Glomerular endothelial cell (primary cell): Measurements from ENCODE around the gene CFAP57. TPM values are rescaled to one million over a fixed set of nuclear protein-coding genes. Genes with fewer than 3 reads are reported as not detected.

Experiments
- DNase-seq: peaks from one replicate; pipeline ENCODE4 v3.0.0-alpha.2; 2011; ENCODE audit warnings: low read depth, low spot score; ENCODE audit errors: extremely low read depth
- total RNA-seq: library from RNA; depleted of rRNA; stranded (reverse); fragments of >200 nt; gene quantifications from 2 replicates; pipeline ENCODE4 v1.2.3, GENCODE V29; 2015

CFAP57 gene
- total RNA-seq, 1 donor from 2014 or later: 0.23 TPM

DNA sequence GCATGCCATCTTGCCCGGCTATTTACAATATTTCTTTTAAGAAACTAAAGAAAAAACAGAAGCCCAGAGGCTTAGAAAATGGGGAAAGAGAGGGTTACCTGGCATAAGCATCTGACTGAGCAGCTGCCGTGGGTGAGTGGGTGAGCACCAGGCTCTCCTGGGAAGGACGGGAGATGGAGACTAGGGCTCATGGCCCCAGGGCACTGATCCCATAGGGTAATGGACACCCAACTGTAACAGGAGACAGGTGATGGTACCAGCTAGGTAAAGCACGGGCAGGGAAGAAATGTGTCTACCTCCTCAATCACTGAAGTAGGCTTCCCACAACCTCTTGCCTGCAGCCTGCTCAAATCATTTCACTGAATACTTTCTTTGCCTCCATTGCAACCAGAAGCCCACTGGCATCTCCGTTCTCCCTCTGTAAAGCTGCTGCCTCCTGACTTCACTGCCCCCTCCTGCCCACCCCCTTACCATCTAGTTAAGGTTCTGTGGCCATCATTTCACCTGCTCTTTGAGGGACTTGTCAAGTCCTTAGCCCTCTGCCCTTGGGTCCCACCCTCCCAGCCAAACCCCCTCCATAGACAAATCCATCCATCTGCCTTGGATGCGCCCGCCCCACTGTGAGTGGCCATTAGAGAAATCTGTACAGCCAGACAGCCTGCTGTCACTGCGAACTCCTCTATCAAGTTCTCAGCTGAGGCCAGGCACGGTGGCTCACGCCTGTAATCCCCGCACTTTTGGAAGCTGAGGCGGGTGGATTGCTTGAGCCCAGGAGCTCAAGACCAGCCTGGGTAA lies 103.9 kb downstream of the CFAP57 start:
- no peak for DNase-seq

DNA sequence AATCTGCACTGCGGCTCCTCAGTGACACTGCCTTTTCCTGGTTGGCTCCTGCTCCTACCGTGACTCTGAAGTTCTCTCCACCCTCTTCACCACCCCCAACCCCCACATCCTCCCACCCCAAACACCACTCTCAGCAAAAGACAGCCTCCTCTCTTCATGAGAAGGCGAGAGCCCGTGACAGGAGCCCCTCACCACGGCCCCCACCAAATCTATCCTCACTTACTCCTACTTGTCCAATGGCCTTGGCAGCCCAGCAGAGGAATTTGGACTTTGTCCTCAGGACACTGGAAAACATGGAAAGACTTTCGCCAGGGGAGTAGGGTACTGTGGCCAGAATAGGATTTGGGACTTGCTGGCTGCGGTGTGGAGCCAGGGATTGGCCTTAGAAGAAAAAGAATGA lies 104.5 kb downstream of the CFAP57 start:
- DNase-seq: no peak

DNA sequence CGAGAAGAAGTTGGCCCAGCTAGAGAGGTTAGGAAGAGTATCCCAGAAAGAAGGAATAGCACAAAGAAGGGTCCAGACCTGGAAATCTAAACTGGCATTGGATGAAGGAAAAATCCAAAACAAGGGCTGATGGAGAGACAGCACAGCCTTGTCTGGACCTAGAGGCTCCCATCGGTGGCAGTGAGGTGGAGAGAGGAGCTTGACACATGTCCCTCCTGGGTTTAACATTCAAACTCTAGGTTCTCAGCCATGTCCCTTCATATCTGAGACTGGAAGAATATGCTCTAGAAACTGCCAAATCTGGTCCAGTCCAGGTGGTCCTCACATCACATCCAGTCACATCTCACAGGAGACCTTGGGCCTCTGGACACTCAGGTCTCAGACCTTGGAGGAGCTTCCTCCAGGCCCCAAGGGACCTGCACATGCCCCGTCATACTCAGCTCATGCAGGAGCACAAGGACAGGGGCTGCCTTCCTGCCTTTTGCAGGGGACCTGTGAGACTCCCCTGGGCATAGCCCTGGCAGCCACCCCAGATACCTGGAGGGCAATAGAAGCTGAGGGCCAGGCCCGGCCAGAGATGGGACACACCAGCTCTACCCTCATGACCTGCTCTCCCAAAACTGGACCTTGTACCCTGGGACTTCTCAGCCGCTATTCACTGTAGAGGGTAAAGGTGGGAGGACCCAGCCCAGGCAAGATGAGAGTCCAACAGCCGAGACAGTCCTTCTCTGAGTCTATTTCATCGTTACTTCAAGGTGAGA lies 105.2 kb downstream of the CFAP57 start:
- DNase-seq: no peak

DNA sequence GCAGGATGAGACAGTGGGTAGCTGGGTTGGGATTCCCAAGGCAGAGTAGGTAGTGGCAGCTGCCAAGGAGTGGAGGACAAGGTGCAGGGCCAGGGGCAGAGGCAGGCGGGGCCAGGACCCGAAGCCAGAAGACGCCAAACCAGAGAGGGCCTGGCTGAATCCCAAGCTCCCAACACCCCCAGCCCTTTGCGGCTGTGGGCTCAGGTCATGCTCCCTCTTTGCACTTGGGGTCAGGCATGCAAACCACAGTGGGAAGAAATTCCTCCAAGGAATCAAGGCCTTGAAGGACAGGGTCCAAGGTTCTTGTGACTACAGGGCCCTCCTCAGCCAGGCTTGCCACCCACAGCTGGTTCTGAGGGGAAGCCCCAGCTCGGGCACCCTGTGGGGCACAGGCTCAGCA lies 107.0 kb downstream of the CFAP57 start:
- DNase-seq: no peak

DNA sequence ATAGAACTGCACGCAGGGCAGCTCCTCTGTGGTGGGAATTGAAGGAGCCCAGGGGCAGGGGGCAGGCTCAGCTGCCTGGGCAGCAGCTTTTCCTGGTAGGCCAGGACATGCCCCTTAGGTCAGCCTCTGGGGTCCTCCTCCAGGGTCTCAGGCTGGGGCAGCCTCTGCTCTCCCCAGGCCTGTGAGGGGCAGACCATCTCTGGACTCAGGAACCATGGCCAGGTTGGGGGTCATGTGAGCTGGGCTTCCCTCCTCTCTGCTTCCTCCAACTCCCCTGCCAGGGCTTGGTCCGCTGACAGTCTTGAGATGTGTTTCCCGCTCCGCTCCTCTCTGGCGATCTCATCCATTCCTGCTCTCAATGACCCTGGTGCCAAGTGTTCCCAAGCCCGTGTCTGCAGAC lies 107.5 kb downstream of the CFAP57 start:
- DNase-seq: no peak

DNA sequence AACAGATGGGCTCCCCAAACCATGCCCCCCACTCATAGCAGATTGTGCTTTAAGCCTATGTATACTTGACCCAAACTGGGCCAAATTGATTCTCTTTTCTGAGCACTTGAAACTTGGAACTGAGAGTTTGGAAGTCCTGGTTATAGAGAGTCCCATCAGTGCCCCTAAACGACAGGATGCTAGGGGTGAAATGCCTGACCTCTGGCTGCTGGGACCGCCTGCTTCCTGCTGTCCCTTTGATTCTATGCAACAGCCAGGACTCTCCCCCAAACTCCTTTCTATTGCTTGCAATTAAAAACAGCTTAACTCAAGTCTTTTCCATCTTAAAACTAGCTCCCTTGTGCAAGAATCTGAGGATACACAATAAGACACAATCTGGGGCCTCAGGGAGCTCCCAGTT lies 108.6 kb downstream of the CFAP57 start:
- no peak for DNase-seq

DNA sequence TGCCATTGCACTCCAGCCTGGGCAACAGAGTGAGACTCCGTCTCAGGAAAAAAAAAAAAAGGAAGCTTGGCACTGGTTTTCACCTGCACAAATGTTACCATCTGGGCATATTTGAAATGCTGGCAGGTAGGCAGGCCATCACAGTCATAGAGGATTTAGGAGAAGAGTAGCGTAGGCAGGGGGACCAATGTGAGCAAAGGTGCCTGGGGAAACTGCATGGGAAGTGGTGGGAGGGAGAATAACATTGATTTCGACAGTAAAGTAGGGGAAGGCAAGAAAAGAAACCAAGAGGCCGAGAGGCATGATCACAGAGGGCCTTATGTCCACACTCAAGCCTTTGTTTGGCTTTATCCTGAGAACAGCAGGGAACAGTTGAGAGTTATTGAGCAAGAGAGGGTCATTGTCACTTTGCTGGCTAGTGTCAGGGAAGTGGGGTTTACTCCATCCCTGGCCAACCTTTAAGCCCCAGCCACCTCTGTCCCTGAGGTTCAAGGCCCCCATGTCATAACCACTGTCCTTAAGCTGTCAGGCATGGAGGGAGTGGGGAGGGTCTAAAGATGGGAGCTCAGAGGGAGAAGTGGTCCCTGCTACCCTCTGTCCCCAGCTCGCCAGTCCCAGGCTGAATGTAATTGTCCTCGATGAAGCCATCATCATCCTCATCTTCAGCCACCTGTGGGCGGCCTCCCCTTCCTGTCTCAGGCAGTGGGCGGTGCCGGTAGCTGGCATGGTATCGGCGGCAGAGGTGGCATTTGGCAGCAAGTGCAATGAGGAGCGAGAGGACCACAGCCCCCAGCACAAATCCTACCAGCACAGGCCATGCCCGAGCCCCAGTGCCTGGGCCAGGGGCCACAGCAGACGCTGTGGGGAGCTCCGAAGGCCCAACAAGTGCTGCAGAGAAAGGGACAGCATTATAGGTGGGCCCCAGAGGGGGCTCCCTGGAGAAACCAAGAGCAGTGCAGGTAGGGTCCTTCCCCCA lies 110.4 kb downstream of the CFAP57 start:
- no peak for DNase-seq

DNA sequence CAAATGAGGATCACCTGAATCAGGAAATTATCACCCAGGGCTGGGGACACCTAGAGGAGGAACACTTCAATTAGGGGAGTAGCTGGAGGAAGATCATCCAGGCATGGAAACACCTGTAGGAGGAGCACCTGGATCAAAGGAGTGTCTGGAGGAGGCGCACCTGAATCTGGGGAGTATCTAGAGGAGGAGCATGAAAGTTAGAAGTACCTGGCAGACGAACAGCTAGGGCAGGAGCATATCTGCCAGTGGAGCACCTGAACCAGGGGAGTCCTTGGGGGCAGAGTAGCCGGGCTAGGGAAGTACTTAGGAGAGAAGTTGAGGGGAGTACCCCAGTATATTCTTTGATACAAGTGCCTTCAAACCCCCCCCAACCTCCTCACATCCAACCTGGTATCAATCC lies 111.9 kb downstream of the CFAP57 start:
- no peak for DNase-seq

DNA sequence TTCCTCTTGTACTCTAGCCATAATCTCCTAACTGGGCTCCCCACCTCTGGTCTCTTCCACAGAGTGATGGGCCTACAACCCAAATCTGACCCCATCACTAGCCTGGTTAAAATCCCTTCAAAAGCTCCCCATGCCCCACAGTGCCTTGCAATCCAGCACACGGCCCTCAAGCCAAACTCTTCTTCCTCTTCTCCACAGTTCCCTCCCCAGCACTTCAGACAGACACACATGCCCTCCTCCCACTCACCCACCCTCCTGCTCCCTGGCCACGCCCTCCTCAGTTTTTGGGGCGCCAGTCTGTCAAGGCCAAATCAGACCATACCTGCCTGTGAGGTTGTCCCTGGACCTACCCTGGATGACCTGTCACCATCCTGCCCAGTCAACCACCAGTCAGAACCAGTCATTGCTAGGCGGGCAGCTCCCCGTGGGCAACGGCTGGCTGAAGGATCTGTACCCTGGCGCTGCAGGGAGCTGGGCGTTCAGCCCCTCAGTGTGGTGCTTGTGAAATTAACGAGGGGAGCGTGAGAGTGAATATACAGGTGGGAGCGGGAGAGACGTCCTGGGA lies 112.5 kb downstream of the CFAP57 start:
- no peak for DNase-seq

DNA sequence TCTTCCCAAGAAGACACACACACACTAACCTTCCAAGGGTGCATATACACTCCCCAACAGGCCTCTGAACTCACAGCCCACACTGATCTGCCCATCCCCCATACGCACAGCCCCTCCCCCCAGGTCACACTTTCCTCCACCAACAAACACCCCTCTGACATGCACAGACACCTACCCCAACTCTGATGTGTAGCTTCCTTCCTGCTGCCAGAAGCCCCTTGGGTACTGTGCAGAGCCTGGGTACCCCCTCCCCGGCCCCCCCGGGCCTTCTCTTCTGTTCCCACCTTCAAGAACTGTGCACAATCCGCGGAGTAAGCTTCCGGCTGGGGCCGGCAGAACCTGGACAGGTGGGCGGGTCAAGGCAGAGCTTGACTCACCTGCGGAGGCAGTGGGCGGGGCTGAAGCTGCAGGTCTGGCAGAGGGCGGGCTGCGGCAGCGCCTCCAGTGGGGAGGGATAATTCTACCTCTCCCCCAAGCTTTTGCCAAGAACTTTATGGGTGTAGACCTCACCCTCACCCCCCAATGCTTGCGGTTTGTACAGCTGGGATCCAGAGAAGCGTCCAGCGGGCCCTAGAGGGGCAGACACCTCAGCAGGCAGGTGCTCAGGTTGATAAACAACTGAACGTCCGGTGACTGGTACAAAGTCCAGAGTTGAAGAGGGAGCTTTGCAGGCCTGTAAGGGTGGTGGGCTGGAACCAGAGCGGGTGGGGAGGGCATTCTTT lies 113.3 kb downstream of the CFAP57 start, which contains the start of gene C1orf210:
TSS of gene C1orf210 (minus strand) at position 313 of the 722 bp plus-strand sequence. CDS start 2,311 bp downstream, outside the sequence.
- DNase-seq: no peak

DNA sequence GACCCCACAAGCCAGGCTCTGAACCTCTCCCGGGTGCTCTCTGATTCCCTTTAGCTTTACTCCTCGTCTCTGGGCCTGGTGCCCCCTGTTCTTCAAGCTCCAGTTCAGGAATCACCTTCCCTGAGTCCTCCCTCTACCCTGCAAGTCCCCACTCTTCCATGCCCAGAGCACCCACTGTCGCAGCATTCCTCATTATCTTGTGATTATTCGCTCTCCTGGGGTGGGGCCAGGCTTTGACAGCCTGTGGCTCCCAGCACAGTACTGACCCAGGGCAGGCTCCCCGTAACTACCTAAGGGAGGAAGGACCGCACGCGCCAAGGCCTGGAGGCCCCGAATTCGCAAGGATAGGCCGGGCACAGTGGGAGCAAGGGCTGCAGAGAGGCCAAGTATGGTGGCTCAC lies 114.0 kb downstream of the CFAP57 start:
- no peak for DNase-seq

DNA sequence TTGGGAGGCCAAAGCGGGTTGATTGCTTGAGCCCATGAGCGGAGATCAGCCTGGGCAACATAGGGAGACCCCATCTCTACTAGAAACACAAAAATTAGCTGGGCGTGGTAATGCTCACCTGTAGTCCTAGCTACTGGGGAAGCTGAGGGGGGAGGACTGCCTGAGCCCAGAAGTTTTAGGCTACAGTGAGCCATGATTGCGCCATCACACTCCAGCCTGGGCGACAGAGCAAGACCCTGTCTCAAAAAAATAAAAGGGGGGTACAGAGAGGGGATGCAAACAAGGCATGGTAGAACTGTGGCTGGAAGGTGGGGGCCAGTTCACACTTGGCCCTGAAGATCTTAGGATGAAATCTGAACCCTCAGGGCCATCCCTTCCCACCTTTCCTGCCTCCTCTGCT lies 114.4 kb downstream of the CFAP57 start:
- DNase-seq: no peak

DNA sequence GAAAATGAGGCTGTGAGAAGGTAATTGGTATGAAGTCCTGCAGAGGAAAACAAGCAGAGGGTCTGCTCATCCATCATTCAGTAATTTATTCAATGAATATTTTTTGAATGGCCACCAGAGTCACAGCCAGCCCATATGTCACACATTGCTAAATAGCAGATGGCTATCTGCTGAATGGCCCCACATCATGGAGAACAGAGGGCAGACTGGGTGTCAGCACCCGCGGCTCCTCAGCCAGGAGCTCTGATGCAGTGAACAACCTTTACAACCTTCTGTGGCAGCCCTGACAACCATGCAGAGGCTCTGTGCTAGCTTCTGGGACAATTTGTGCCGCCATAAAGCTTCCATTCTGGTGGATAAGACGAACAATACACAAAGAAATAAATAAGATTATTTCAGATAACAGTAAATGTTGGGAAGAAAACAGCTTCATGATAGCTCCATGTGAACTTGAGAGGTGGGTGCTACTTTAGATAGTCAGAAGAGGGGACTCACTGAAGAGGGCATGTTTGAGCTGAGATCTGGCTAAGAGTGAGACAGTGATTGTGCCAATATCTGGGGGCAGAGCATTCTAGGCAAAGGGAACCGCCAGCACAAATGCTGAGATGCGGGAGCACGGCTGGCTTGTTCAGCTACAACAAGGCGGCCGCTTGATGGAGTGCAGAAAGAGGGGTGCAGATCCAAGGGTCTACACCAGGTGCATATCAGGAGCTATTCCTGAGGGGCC lies 116.1 kb downstream of the CFAP57 start:
- no peak for DNase-seq

DNA sequence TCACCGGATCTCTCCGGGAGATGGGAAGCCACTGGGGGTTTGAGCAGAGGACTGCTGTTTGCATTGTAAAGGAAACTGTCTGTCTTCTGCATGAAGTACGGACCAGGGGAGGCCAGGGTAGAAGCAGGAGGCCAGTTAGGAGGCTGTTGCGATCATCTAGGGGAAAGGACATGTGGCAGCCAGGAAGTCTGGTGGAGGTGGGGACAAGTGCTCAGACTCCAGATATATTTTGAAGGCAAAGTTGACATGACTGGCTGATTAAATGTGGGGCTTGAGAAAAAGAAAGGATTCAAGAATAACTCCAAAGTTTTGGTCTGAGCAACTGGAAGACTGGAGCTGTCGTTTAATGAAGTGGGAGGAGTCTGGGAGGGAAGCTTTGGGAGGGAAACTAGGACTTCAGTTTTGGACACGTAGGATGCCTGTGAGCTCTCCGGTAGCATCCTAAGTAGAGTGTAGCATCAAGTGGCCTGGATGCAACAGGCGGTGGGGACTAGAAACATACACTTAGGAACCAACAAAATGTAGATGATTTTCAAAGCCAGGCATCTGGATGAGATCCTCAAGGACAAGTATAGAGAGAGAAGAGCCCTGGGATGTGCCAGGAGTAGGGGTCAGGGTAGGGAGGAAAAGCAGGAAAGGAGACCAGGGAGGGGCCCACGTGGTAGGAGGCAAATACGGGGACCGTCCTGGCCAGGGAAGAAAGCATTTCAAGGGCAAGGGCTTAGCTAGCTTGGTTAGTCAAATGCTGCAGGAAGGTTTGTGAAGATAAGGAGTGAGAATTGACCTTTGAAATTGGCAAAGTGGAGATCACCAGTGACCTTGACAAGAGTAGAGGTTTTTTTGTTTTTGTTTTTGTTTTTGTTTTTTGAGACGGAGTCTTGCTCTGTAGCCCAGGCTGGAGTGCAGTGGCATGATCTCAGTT lies 116.9 kb downstream of the CFAP57 start:
- no peak for DNase-seq

DNA sequence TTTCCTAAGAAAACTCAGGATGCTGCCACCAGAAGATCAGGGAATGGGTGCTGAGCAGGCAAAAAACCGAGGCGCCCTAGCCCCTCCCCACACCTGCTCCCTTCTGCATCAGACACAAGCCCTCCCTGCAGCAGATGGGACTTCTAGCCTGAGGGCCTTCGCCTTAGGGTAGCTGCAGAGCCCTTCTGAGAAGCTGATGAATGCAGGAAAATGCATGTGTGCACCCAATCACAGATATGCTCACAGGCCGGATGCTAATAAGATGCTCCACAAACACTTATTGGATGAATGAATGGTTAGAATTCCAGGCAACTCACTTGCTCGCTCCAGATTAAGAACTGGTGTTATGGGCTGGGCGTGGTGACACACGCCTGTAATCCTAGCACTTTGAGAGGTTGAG lies 120.1 kb downstream of the CFAP57 start:
- DNase-seq: no peak

DNA sequence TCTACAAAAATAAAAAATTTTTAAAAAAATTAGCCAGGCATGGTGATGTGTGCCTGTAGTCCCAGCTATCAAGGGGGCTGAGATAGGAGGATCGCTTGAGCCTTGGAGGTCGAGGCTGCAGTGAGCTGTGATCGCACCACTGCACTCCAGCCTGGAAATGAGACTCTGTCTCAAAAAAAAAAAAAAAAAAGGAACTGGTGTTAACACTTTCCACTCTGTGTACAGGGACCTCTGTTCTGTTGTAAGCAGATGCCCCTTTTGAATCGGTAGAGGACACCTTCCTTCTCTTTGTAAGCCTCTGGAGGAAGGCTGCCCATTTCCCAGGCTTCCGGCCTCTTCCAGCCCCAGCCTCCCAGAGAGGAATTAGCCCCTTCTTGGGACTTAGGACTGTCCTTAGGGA lies 120.5 kb downstream of the CFAP57 start:
- no peak for DNase-seq

DNA sequence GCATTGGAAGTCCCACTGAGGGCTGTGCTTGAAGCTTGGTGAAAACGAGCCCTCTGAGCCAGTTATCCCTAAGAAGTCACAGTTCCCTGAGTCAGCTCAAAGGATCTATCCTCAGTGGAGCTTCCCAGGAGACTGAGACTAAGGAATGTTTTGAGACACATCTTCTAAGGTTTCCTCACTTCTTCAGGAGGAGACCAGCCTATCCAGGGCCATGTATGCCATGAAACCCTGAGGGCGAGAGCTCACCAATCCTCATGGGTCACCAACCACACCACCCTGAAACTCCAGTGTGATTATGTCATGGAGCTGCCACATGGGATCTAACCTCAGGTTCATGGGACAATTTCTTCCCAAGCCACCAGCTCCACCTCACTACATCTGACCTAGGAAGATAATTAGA lies 121.0 kb downstream of the CFAP57 start:
- no peak for DNase-seq
